Caco-2 (cell line): Measurements from ENCODE around the gene NUP153. TPM values are rescaled to one million over a fixed set of nuclear protein-coding genes. Genes with fewer than 3 reads are reported as not detected.

Experiments
- BruUV-seq: library from RNA; stranded (reverse); fragments of 400-500 nt; replicated peaks from 2 replicates; lab custom pipeline; 2021; lab: Mats Ljungman, UMichigan
- CTCF ChIA-PET: fragments of 300-600 bp; sonication (Branson Sonifier 250); formaldehyde crosslinking; loops from one replicate; lab custom pipeline; 2022; ENCODE audit warnings: antibody characterized with exemption; lab: Charles Lee
- POLR2A ChIA-PET: fragments of 300-600 bp; sonication (Branson Sonifier 250); formaldehyde crosslinking; loops from one replicate; lab custom pipeline; 2022; ENCODE audit warnings: antibody characterized with exemption; lab: Charles Lee
- DNase-seq, 2 experiments: peaks; one replicate each; pipeline versions ENCODE4 v3.0.0 to v3.0.0-alpha.2; 2020 to 2022
- H3K27me3 ChIP-seq: replicated peaks from 2 replicates; pipeline ENCODE4 v1.6.0; 2011; ENCODE audit warnings: low read length; ENCODE audit not compliant: control insufficient read depth, insufficient read depth
- H3K36me3 ChIP-seq: 2 replicates; pipeline ENCODE4 v1.5.1; 2011; ENCODE audit warnings: low read length; ENCODE audit not compliant: control insufficient read depth, insufficient read depth
- H3K4me1 ChIP-seq: fragments of 250-450 bp; sonication (Bioruptor Pico); 2 replicates; pipeline ENCODE4 v1.5.1; 2020; ENCODE audit warnings: mild to moderate bottlenecking
- H3K4me3 ChIP-seq: 2 replicates; pipeline ENCODE4 v1.5.1; 2011; ENCODE audit warnings: low read depth, mild to moderate bottlenecking, control low read depth, low read length
- H3K9me3 ChIP-seq: fragments of 250-450 bp; sonication (Bioruptor Pico); 2 replicates; pipeline ENCODE4 v1.5.1; 2020; ENCODE audit warnings: mild to moderate bottlenecking, moderate library complexity
- H3K27ac Mint-ChIP-seq: one replicate; pipeline ENCODE4 v1.8.0; 2022; ENCODE audit warnings: mixed read lengths; ENCODE audit not compliant: unreplicated experiment
- H3K27me3 Mint-ChIP-seq: one replicate; pipeline ENCODE4 v1.8.0; 2022; ENCODE audit warnings: mixed read lengths; ENCODE audit not compliant: insufficient read depth, unreplicated experiment
- H3K36me3 Mint-ChIP-seq: one replicate; pipeline ENCODE4 v1.8.0; 2022; ENCODE audit warnings: mild to moderate bottlenecking, mixed read lengths; ENCODE audit not compliant: insufficient read depth, unreplicated experiment
- H3K4me1 Mint-ChIP-seq: one replicate; pipeline ENCODE4 v1.8.0; 2022; ENCODE audit warnings: low read depth, mixed read lengths; ENCODE audit not compliant: unreplicated experiment
- H3K4me3 Mint-ChIP-seq: one replicate; pipeline ENCODE4 v1.8.0; 2022; ENCODE audit warnings: mild to moderate bottlenecking, moderate library complexity, mixed read lengths; ENCODE audit not compliant: unreplicated experiment
- H3K9me3 Mint-ChIP-seq: one replicate; pipeline ENCODE4 v1.8.0; 2022; ENCODE audit warnings: mixed read lengths; ENCODE audit not compliant: unreplicated experiment
- intact Hi-C: fragments of 100-400 bp; cut with micrococcal nuclease; formaldehyde crosslinking; loops from one replicate; pipeline ENCODE4 v1.10.0; 2022; ENCODE audit not compliant: unreplicated experiment
- total RNA-seq: library from RNA; stranded (reverse); gene quantifications from 2 replicates; pipeline ENCODE4 v1.2.3, GENCODE V29; 2022
- TF ChIP-seq, protein P1 (sequence below), 2 experiments: fragments of 200-600 bp in 1 of 2; IDR thresholded peaks; 1 replicate in 1 of 2; 2 replicates in 1 of 2; pipeline versions ENCODE4 v1.5.1 to v1.8.0; 2011 to 2022; ENCODE audit warnings: antibody characterized with exemption in 1 of 2, control low read depth in 1 of 2, inconsistent platforms in 1 of 2, low read depth in 1 of 2, low read length in 1 of 2, mild to moderate bottlenecking in 1 of 2, moderate library complexity in 1 of 2; ENCODE audit not compliant: insufficient read depth in 1 of 2, severe bottlenecking in 1 of 2, unreplicated experiment in 1 of 2

NUP153 gene
- total RNA-seq, 1 experiment from 2014 or later = 53.9 TPM

GRCh38 chr6:17601386-17601703 is 105.4 kb downstream of the NUP153 start:
- Histone ChIP-seq H3K4me1 (peaks cover 10% of the 10 kb centered on the region), H3K36me3 (no peaks in the 10 kb centered on the region; the same call in 1 of the 2 replicates), H3K27me3 (no peaks in the 10 kb centered on the region), H3K9me3 (no peaks in the 10 kb centered on the region), H3K4me3 (peak overlapping the region; percentile 90)
- Mint-ChIP-seq H3K36me3 (peaks cover 27% of the 10 kb centered on the region), H3K27ac (peak overlapping the region; percentile 57), H3K4me1 (peaks cover 10% of the 10 kb centered on the region), H3K4me3 (peak overlapping the region; percentile 75), H3K9me3 (no peaks in the 10 kb centered on the region), H3K27me3 (no peaks in the 10 kb centered on the region)
- TF ChIP-seq, protein P1, sequence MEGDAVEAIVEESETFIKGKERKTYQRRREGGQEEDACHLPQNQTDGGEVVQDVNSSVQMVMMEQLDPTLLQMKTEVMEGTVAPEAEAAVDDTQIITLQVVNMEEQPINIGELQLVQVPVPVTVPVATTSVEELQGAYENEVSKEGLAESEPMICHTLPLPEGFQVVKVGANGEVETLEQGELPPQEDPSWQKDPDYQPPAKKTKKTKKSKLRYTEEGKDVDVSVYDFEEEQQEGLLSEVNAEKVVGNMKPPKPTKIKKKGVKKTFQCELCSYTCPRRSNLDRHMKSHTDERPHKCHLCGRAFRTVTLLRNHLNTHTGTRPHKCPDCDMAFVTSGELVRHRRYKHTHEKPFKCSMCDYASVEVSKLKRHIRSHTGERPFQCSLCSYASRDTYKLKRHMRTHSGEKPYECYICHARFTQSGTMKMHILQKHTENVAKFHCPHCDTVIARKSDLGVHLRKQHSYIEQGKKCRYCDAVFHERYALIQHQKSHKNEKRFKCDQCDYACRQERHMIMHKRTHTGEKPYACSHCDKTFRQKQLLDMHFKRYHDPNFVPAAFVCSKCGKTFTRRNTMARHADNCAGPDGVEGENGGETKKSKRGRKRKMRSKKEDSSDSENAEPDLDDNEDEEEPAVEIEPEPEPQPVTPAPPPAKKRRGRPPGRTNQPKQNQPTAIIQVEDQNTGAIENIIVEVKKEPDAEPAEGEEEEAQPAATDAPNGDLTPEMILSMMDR (IDR thresholded peaks at IDR 0.05; ENCODE audit: insufficient read depth in 1 of 2, low read depth in 1 of 2, low read length in 1 of 2, severe bottlenecking in 1 of 2, unreplicated experiment in 1 of 2) = no peak
- ChIA-PET CTCF (interaction anchor here (1.9 kb wide), 1 partner anchor 17 kb away, joined by 7 read pairs; no protein-coding TSS in a partner anchor), POLR2A (interaction anchor here (0.5 kb wide), 1 partner anchor 555 kb away, joined by 4 read pairs; no protein-coding TSS in a partner anchor)
- intact Hi-C loops = loop anchor here (5.0 kb wide), 2 partner anchors 201 to 216 kb away; no protein-coding TSS in a partner anchor
- DNase-seq = no peak
- BruUV-seq = TSS peak; percentile 48

GRCh38 chr6:17600527-17601385 is 106.0 kb downstream of the NUP153 start:
- Histone ChIP-seq H3K4me1 (peaks cover 10% of the 10 kb centered on the region), H3K4me3 (peak overlapping the region; percentile 90), H3K9me3 (no peaks in the 10 kb centered on the region), H3K36me3 (no peaks in the 10 kb centered on the region; the same call in 1 of the 2 replicates), H3K27me3 (no peaks in the 10 kb centered on the region)
- BruUV-seq = no TSS peak
- H3K36me3 Mint-ChIP-seq = peaks cover 22% of the 10 kb centered on the region
- H3K4me1 Mint-ChIP-seq = peaks cover 10% of the 10 kb centered on the region
- intact Hi-C loops = loop anchor here (1.0 to 5.0 kb wide), 3 partner anchors 202 to 554 kb away; no protein-coding TSS in a partner anchor
- no peaks in the 10 kb centered on the region for H3K27me3 Mint-ChIP-seq
- peak overlapping the region; percentile 75 for H3K4me3 Mint-ChIP-seq
- DNase-seq = peak; percentile 48 to 61
- H3K9me3 Mint-ChIP-seq = no peaks in the 10 kb centered on the region
- CTCF ChIA-PET = interaction anchor here (0.6 to 1.9 kb wide), 7 partner anchors 11 to 269 kb away, joined by 3 to 7 read pairs (median 4); no protein-coding TSS in a partner anchor
- peak overlapping the region; percentile 57 for H3K27ac Mint-ChIP-seq
- TF ChIP-seq, protein P1 (IDR thresholded peaks at IDR 0.05; ENCODE audit: insufficient read depth in 1 of 2, low read depth in 1 of 2, low read length in 1 of 2, severe bottlenecking in 1 of 2, unreplicated experiment in 1 of 2) = no peak
- POLR2A ChIA-PET = interaction anchor here (0.5 to 1.1 kb wide), 10 partner anchors 21 to 779 kb away, joined by 3 to 8 read pairs (median 4); no protein-coding TSS in a partner anchor

DNA sequence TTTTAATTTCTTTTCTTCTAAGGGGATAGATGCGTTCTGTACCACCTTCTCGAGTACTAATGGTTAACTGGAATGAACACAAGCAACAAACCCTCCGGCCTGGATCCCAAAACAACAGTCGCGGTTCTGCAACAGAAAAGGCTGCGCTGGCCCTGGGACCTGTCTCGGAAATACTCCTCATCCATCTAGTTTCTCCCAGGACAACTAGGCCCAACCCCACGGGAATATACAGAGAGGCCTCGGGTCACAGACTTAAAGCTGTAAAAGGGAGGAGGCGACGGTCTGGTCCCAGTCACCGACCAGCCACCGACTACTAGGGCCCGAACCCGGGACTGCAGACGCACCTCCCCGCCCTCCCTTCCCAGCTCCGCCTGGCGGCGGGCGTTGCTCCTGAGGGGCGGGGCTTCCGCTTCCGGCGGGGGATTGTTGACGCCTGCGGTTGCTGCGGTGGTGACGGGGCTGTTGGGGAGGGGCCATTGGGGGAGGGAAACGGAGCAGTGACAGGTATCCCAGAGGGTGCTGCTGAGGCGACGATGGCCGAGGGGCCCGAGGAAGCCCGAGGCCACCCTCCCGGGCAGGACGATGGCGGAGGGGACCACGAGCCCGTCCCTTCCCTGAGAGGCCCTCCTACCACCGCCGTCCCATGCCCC is 106.7 kb downstream of the NUP153 start, which contains the start of gene FAM8A1:
FAM8A1 (plus strand) TSS at position 426 of the 650 bp plus-strand sequence; CDS start at position 534, 108 bp downstream.
- BruUV-seq = no TSS peak
- peak within 1 kb of the TSS; percentile 75 for H3K4me3 Mint-ChIP-seq
- intact Hi-C loops = loop anchor here (1.0 to 5.0 kb wide), 3 partner anchors 202 to 554 kb away; no protein-coding TSS in a partner anchor

More for the DNA sequence above, 106.7 kb downstream of the NUP153 start, which contains the start of gene FAM8A1:
- Mint-ChIP-seq H3K27ac (peak within 1 kb of the TSS; percentile 57), H3K4me1 (peaks cover 10% of the 10 kb centered on the region), H3K27me3 (no peaks in the 10 kb centered on the region), H3K36me3 (peaks cover 22% of the 10 kb centered on the region), H3K9me3 (no peaks in the 10 kb centered on the region)
- Histone ChIP-seq H3K27me3 (no peaks in the 10 kb centered on the region), H3K9me3 (no peaks in the 10 kb centered on the region), H3K4me3 (peak within 1 kb of the TSS; percentile 90), H3K4me1 (peaks cover 10% of the 10 kb centered on the region), H3K36me3 (no peaks in the 10 kb centered on the region; the same call in 1 of the 2 replicates)
- peak; percentile 96 for DNase-seq
- TF ChIP-seq, protein P1 (IDR thresholded peaks at IDR 0.05; ENCODE audit: insufficient read depth in 1 of 2, low read depth in 1 of 2, low read length in 1 of 2, severe bottlenecking in 1 of 2, unreplicated experiment in 1 of 2) = peak; percentile 30 to 67
- ChIA-PET CTCF (interaction anchor here (0.6 to 1.9 kb wide), 10 partner anchors 10 to 664 kb away, joined by 3 to 8 read pairs (median 4); partner anchors contain the start of gene DEK), POLR2A (interaction anchor here (0.6 to 1.1 kb wide), 16 partner anchors 11 to 1493 kb away, joined by 3 to 14 read pairs (median 5); no protein-coding TSS in a partner anchor)
